ENCODE data around the gene LAMA2.

LAMA2 gene

GRCh38 chr6:129451187-129451586 is 568.2 kb downstream of the LAMA2 start:
- DNase-seq (ENCODE audit: low spot score) = no peak
- no peak for TF ChIP-seq CTCF (IDR thresholded peaks at IDR 0.05; ENCODE audit: extremely low read depth, insufficient read depth, missing control alignments)
- in situ Hi-C loops (cut with MboI; ENCODE audit: low pct_unique_long_range_greater_than_20kb, low sequenced_read_pairs, unreplicated experiment) = no loop called here

GRCh38 chr6:129453073-129453472 is 570.1 kb downstream of the LAMA2 start:
- no peak for DNase-seq (ENCODE audit: low spot score)
- in situ Hi-C loops (cut with MboI; ENCODE audit: low pct_unique_long_range_greater_than_20kb, low sequenced_read_pairs, unreplicated experiment) = no loop called here
- no peak for TF ChIP-seq CTCF (IDR thresholded peaks at IDR 0.05; ENCODE audit: extremely low read depth, insufficient read depth, missing control alignments)

GRCh38 chr6:129454488-129454887 is 571.5 kb downstream of the LAMA2 start:
- in situ Hi-C loops (cut with MboI; ENCODE audit: low pct_unique_long_range_greater_than_20kb, low sequenced_read_pairs, unreplicated experiment) = no loop called here
- TF ChIP-seq CTCF (IDR thresholded peaks at IDR 0.05; ENCODE audit: extremely low read depth, insufficient read depth, missing control alignments) = no peak
- no peak for DNase-seq (ENCODE audit: low spot score)

- no peak for DNase-seq (ENCODE audit: low spot score)
- TF ChIP-seq CTCF (IDR thresholded peaks at IDR 0.05; ENCODE audit: extremely low read depth, insufficient read depth, missing control alignments) = no peak
- in situ Hi-C loops (cut with MboI; ENCODE audit: low pct_unique_long_range_greater_than_20kb, low sequenced_read_pairs, unreplicated experiment) = no loop called here
Measured at GRCh38 chr6:129455126-129455769, 572.3 kb downstream of the LAMA2 start.

- in situ Hi-C loops (cut with MboI; ENCODE audit: low pct_unique_long_range_greater_than_20kb, low sequenced_read_pairs, unreplicated experiment) = no loop called here
- no peak for TF ChIP-seq CTCF (IDR thresholded peaks at IDR 0.05; ENCODE audit: extremely low read depth, insufficient read depth, missing control alignments)
Measured at GRCh38 chr6:129460221-129460620, 577.3 kb downstream of the LAMA2 start.

GRCh38 chr6:129469070-129469662 is 586.2 kb downstream of the LAMA2 start:
- no peak for TF ChIP-seq CTCF (IDR thresholded peaks at IDR 0.05; ENCODE audit: extremely low read depth, insufficient read depth, missing control alignments)
- in situ Hi-C loops (cut with MboI; ENCODE audit: low pct_unique_long_range_greater_than_20kb, low sequenced_read_pairs, unreplicated experiment) = no loop called here

More at GRCh38 chr6:129460221-129460620, 577.3 kb downstream of the LAMA2 start:
- DNase-seq (ENCODE audit: low spot score) = no peak

More at GRCh38 chr6:129469070-129469662, 586.2 kb downstream of the LAMA2 start:
- DNase-seq (ENCODE audit: low spot score) = no peak
